ENCODE data around the gene NSD1. TPM values are rescaled to one million over a fixed set of nuclear protein-coding genes. Genes with fewer than 3 reads are reported as not detected.

Gene NSD1
- polyA plus RNA-seq, 1 donor from 2014 or later: 12.8 TPM

DNA sequence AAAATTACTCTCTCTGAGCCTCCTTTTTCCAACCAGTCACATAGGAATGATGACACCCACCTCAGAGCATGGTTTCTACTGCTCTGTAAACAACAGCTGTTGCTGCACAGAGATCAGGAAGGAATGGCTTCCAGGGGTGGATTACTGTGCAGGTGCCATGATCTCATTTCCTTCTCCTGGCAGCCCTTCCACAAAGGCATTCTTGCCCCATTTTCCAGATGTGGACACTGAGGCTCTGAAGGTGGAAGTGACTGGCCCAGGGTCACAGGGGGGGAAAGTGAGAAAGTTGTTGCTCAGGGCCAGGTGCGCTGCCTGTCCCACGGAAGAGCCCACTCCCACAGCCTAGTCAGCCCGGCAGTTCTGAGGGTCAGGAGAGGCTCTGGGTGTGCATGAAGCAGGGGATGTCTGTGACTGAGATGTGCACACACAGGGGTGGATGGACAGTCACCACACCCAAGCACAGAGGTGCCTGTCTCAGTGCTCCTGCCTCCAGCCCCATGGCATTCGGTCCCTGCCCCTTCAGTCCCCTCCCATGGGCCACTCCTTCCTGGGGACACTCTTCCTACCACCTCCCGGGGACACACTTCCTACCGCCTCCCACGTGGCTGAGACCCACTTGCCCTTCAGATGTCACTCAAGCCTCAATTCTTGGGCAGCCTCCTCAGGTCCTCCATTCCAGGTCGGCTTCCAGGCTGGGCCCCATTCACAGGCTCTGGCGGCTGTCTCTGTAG, 29.9 kb upstream of the NSD1 start:
- no peaks in the 10 kb centered on the region for H3K79me2 ChIP-seq (replicated peaks; ENCODE audit: insufficient read depth, low read length)
- TF ChIP-seq, protein P1, sequence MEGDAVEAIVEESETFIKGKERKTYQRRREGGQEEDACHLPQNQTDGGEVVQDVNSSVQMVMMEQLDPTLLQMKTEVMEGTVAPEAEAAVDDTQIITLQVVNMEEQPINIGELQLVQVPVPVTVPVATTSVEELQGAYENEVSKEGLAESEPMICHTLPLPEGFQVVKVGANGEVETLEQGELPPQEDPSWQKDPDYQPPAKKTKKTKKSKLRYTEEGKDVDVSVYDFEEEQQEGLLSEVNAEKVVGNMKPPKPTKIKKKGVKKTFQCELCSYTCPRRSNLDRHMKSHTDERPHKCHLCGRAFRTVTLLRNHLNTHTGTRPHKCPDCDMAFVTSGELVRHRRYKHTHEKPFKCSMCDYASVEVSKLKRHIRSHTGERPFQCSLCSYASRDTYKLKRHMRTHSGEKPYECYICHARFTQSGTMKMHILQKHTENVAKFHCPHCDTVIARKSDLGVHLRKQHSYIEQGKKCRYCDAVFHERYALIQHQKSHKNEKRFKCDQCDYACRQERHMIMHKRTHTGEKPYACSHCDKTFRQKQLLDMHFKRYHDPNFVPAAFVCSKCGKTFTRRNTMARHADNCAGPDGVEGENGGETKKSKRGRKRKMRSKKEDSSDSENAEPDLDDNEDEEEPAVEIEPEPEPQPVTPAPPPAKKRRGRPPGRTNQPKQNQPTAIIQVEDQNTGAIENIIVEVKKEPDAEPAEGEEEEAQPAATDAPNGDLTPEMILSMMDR (IDR thresholded peaks at IDR 0.05; ENCODE audit: poor library complexity, severe bottlenecking): no peak
- TF ChIP-seq EZH2 (IDR thresholded peaks at IDR 0.05; ENCODE audit: borderline replicate concordance, insufficient read depth, low read length, poor library complexity, severe bottlenecking) (no peak), EP300 (conservative IDR thresholded peaks at IDR 0.05; ENCODE audit: poor library complexity, severe bottlenecking) (no peak), MXI1 (conservative IDR thresholded peaks at IDR 0.05; ENCODE audit: poor library complexity, severe bottlenecking) (no peak), SMC3 (conservative IDR thresholded peaks at IDR 0.05; ENCODE audit: poor library complexity) (no peak), RAD21 (conservative IDR thresholded peaks at IDR 0.05) (no peak), POLR2AphosphoS5 (IDR thresholded peaks at IDR 0.05) (no peak), TAF1 (IDR thresholded peaks at IDR 0.05; ENCODE audit: low read depth) (no peak)
- TF ChIP-seq, protein P2, sequence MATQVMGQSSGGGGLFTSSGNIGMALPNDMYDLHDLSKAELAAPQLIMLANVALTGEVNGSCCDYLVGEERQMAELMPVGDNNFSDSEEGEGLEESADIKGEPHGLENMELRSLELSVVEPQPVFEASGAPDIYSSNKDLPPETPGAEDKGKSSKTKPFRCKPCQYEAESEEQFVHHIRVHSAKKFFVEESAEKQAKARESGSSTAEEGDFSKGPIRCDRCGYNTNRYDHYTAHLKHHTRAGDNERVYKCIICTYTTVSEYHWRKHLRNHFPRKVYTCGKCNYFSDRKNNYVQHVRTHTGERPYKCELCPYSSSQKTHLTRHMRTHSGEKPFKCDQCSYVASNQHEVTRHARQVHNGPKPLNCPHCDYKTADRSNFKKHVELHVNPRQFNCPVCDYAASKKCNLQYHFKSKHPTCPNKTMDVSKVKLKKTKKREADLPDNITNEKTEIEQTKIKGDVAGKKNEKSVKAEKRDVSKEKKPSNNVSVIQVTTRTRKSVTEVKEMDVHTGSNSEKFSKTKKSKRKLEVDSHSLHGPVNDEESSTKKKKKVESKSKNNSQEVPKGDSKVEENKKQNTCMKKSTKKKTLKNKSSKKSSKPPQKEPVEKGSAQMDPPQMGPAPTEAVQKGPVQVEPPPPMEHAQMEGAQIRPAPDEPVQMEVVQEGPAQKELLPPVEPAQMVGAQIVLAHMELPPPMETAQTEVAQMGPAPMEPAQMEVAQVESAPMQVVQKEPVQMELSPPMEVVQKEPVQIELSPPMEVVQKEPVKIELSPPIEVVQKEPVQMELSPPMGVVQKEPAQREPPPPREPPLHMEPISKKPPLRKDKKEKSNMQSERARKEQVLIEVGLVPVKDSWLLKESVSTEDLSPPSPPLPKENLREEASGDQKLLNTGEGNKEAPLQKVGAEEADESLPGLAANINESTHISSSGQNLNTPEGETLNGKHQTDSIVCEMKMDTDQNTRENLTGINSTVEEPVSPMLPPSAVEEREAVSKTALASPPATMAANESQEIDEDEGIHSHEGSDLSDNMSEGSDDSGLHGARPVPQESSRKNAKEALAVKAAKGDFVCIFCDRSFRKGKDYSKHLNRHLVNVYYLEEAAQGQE (IDR thresholded peaks at IDR 0.05; ENCODE audit: borderline replicate concordance): no peak
- no peak overlapping the region for H3K4me2 ChIP-seq (ENCODE audit: low read length)
- H2AFZ ChIP-seq (ENCODE audit: low read depth, low read length): no peak overlapping the region
- H3K4me3 ChIP-seq (ENCODE audit: low read length): no peak overlapping the region
- no peaks in the 10 kb centered on the region for H3K9me3 ChIP-seq (ENCODE audit: low read length)
- H3K27ac ChIP-seq (ENCODE audit: low read length): no peak overlapping the region
- H3K27me3 ChIP-seq (ENCODE audit: insufficient read depth, low read depth, low read length): no peaks in the 10 kb centered on the region
- H3F3A ChIP-seq (ENCODE audit: insufficient read depth, low read length, poor library complexity, severe bottlenecking): no peaks in the 10 kb centered on the region
- no peak overlapping the region for H3K9ac ChIP-seq (ENCODE audit: low read length)
- no peaks in the 10 kb centered on the region for H4K20me1 ChIP-seq (ENCODE audit: insufficient read depth)
- no peaks in the 10 kb centered on the region for H3K9me2 ChIP-seq (ENCODE audit: insufficient read depth, low read length)
- no peaks in the 10 kb centered on the region for H3K36me3 ChIP-seq (ENCODE audit: insufficient read depth, low read length)

DNA sequence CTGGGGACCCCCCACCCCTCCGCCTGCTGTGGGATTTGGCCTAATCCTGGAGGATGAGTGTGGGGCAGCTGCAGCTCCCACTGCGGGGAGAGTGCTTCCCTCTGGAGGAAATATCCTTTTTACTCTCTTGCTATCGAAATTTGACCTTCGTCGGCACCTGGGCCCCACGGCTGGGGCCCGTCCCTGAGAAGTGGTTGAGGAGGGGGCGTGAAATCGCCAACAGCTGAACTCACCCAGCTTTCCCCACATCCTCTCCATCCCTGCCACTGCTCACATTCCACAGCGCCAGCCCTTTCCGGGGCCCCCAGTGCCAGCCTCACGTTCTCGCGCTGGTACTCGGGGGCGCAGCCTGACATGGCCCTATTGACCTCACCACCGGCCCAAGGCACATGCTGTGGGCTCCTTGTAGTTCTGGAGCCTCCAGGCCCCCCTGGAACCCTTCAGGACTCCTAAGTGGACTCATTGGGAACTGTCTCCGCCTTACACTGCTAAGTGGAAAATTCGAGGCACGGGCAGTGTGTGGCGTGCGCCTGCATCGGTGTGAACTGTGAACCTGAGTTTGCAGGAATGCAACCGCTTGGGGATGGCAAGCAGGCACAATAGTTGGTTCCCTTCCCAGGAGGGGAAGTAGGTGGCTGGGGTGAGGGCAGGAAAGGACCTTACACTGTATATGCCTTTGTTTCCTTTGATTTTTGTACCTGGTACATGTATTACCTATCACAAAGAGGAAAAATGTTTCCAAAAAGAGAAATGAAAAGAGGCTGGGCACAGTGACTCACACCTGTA, 27.7 kb upstream of the NSD1 start:
- Histone ChIP-seq H3K27me3 (ENCODE audit: insufficient read depth, low read depth, low read length) (no peaks in the 10 kb centered on the region), H3K27ac (ENCODE audit: low read length) (no peak overlapping the region), H3K4me3 (ENCODE audit: low read length) (no peak overlapping the region), H3K9ac (ENCODE audit: low read length) (no peak overlapping the region), H3K36me3 (ENCODE audit: insufficient read depth, low read length) (no peaks in the 10 kb centered on the region), H3F3A (ENCODE audit: insufficient read depth, low read length, poor library complexity, severe bottlenecking) (no peaks in the 10 kb centered on the region), H3K4me2 (ENCODE audit: low read length) (no peak overlapping the region), H2AFZ (ENCODE audit: low read depth, low read length) (no peak overlapping the region), H3K9me3 (ENCODE audit: low read length) (no peaks in the 10 kb centered on the region), H3K9me2 (ENCODE audit: insufficient read depth, low read length) (no peaks in the 10 kb centered on the region), H3K79me2 (replicated peaks; ENCODE audit: insufficient read depth, low read length) (no peaks in the 10 kb centered on the region), H4K20me1 (ENCODE audit: insufficient read depth) (no peaks in the 10 kb centered on the region)
- TF ChIP-seq MXI1 (conservative IDR thresholded peaks at IDR 0.05; ENCODE audit: poor library complexity, severe bottlenecking): no peak
- no peak for TF ChIP-seq POLR2AphosphoS5 (IDR thresholded peaks at IDR 0.05)
- no peak for TF ChIP-seq EZH2 (IDR thresholded peaks at IDR 0.05; ENCODE audit: borderline replicate concordance, insufficient read depth, low read length, poor library complexity, severe bottlenecking)
- TF ChIP-seq TAF1 (IDR thresholded peaks at IDR 0.05; ENCODE audit: low read depth): no peak
- no peak for TF ChIP-seq EP300 (conservative IDR thresholded peaks at IDR 0.05; ENCODE audit: poor library complexity, severe bottlenecking)
- TF ChIP-seq, protein P1 (IDR thresholded peaks at IDR 0.05; ENCODE audit: poor library complexity, severe bottlenecking): no peak
- TF ChIP-seq, protein P2 (IDR thresholded peaks at IDR 0.05; ENCODE audit: borderline replicate concordance): no peak
- no peak for TF ChIP-seq RAD21 (conservative IDR thresholded peaks at IDR 0.05)
- TF ChIP-seq SMC3 (conservative IDR thresholded peaks at IDR 0.05; ENCODE audit: poor library complexity): no peak

Data from neural cell (in vitro differentiated cells).